ENCODE data around the gene TAF11L2.
"Not testable (repeated sequence)": the region's sequence is repeated elsewhere in the genome, so short reads cannot be mapped to it uniquely, and the experiment has no call there.

TAF11L2 gene

GRCh38 chr5:17521501-17521900 lies 23.5 kb downstream of the TAF11L2 start, which contains the start of gene TAF11L4:
Gene TAF11L4 (plus strand): TSS chr5:17521801.
- not testable (repeated sequence) for H3K4me3 ChIP-seq (ENCODE audit: low read length); H3F3A ChIP-seq (ENCODE audit: control insufficient read depth, insufficient read depth); H3K27ac ChIP-seq (ENCODE audit: low read depth, low read length); H3K27me3 ChIP-seq (ENCODE audit: control insufficient read depth, low read length); H3K4me1 ChIP-seq (ENCODE audit: control insufficient read depth, low read length); H3K4me2 ChIP-seq (ENCODE audit: low read length); H3K9me2 ChIP-seq (replicated peaks; ENCODE audit: control insufficient read depth, low read length); H4K20me1 ChIP-seq (ENCODE audit: control insufficient read depth, insufficient read depth, low read depth, low read length); H3K36me3 ChIP-seq (ENCODE audit: control insufficient read depth, low read length); H3K9me3 ChIP-seq (ENCODE audit: control insufficient read depth, insufficient read depth, low read length); H3K79me2 ChIP-seq (ENCODE audit: control insufficient read depth, low read length)

DNA sequence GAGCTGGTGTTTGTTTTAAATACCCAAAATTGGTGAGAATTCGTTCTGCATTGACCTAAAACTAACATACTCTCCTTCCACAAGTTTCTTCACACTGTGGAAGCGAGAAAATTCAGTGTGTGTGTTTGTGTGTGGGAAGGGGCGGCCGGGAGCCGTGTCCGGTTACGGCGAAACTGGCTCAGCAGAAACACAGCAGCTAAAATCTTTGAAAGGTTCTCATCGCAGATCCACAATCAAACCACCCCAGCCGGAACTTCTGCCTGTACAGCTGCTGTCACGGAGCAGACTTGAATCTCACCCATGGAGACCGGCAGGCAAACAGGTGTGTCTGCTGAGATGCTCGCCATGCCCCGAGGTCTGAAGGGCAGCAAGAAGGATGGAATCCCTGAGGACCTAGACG lies 26.9 kb downstream of the TAF11L2 start, which contains the start of gene TAF11L5:
TAF11L5 (plus strand) TSS at position 301 of the 400 bp plus-strand sequence.
- H3K4me1 ChIP-seq (ENCODE audit: control insufficient read depth, low read length); H3K9me3 ChIP-seq (ENCODE audit: control insufficient read depth, insufficient read depth, low read length); H4K20me1 ChIP-seq (ENCODE audit: control insufficient read depth, insufficient read depth, low read depth, low read length); H3K27ac ChIP-seq (ENCODE audit: low read depth, low read length); H3F3A ChIP-seq (ENCODE audit: control insufficient read depth, insufficient read depth); H3K27me3 ChIP-seq (ENCODE audit: control insufficient read depth, low read length); H3K9me2 ChIP-seq (replicated peaks; ENCODE audit: control insufficient read depth, low read length); H3K4me3 ChIP-seq (ENCODE audit: low read length); H3K79me2 ChIP-seq (ENCODE audit: control insufficient read depth, low read length); H3K4me2 ChIP-seq (ENCODE audit: low read length); H3K36me3 ChIP-seq (ENCODE audit: control insufficient read depth, low read length): not testable (repeated sequence)

DNA sequence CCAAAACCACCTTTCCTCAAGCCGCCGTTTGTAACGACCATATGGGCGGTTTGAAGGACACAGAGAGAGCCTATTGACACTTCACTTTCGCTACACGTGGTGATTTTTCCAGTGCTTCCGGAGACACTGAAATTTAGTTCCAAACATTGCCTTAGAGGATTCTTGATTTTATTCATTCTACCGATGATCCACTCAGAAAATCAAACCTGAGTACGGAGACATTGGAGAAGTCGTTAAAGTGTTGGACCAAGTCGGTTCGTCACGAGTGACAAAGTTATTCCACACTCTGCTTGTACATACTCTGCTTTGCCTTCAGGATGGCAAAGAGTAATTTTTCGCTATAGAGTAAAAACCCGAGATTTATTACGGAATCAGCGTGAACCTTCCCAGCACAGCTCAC lies 28.5 kb downstream of the TAF11L2 start:
- H4K20me1 ChIP-seq (ENCODE audit: control insufficient read depth, insufficient read depth, low read depth, low read length); H3K4me3 ChIP-seq (ENCODE audit: low read length); H3K79me2 ChIP-seq (ENCODE audit: control insufficient read depth, low read length); H3K36me3 ChIP-seq (ENCODE audit: control insufficient read depth, low read length); H3K27ac ChIP-seq (ENCODE audit: low read depth, low read length); H3K9me2 ChIP-seq (replicated peaks; ENCODE audit: control insufficient read depth, low read length); H3K27me3 ChIP-seq (ENCODE audit: control insufficient read depth, low read length); H3K4me1 ChIP-seq (ENCODE audit: control insufficient read depth, low read length); H3K9me3 ChIP-seq (ENCODE audit: control insufficient read depth, insufficient read depth, low read length); H3F3A ChIP-seq (ENCODE audit: control insufficient read depth, insufficient read depth); H3K4me2 ChIP-seq (ENCODE audit: low read length): not testable (repeated sequence)

DNA sequence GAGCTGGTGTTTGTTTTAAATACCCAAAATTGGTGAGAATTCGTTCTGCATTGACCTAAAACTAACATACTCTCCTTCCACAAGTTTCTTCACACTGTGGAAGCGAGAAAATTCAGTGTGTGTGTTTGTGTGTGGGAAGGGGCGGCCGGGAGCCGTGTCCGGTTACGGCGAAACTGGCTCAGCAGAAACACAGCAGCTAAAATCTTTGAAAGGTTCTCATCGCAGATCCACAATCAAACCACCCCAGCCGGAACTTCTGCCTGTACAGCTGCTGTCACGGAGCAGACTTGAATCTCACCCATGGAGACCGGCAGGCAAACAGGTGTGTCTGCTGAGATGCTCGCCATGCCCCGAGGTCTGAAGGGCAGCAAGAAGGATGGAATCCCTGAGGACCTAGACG lies 30.3 kb downstream of the TAF11L2 start, which contains the start of gene TAF11L6:
TAF11L6 (plus strand) TSS at position 301 of the 400 bp plus-strand sequence.
- not testable (repeated sequence) for H3K4me1 ChIP-seq (ENCODE audit: control insufficient read depth, low read length); H3K27ac ChIP-seq (ENCODE audit: low read depth, low read length); H3K27me3 ChIP-seq (ENCODE audit: control insufficient read depth, low read length); H3K9me2 ChIP-seq (replicated peaks; ENCODE audit: control insufficient read depth, low read length); H3K4me2 ChIP-seq (ENCODE audit: low read length); H3K4me3 ChIP-seq (ENCODE audit: low read length); H3K79me2 ChIP-seq (ENCODE audit: control insufficient read depth, low read length); H3K36me3 ChIP-seq (ENCODE audit: control insufficient read depth, low read length); H3K9me3 ChIP-seq (ENCODE audit: control insufficient read depth, insufficient read depth, low read length); H3F3A ChIP-seq (ENCODE audit: control insufficient read depth, insufficient read depth); H4K20me1 ChIP-seq (ENCODE audit: control insufficient read depth, insufficient read depth, low read depth, low read length)
